Adipocyte (in vitro differentiated cells): ENCODE measurements around the gene BCO2.

Source experiments
- DNase-seq: peaks from one replicate; pipeline ENCODE4 v3.0.0-alpha.2; 2015; ENCODE audit warnings: low read depth
- H3K27me3 ChIP-seq: replicated peaks from 2 replicates; pipeline ENCODE4 v1.7.0; 2013; ENCODE audit warnings: mild to moderate bottlenecking, low read length, moderate library complexity; ENCODE audit not compliant: control insufficient read depth, insufficient read depth
- H3K36me3 ChIP-seq: 2 replicates; pipeline ENCODE4 v1.7.0; 2013; ENCODE audit warnings: low read length, mild to moderate bottlenecking, moderate library complexity; ENCODE audit not compliant: control insufficient read depth, insufficient read depth, severe bottlenecking
- H3K4me1 ChIP-seq: 2 replicates; pipeline ENCODE4 v1.7.0; 2013; ENCODE audit warnings: mild to moderate bottlenecking, low read length, moderate library complexity; ENCODE audit not compliant: control insufficient read depth, insufficient read depth
- H3K4me3 ChIP-seq: 2 replicates; pipeline ENCODE4 v1.7.0; 2013; ENCODE audit warnings: mild to moderate bottlenecking, low read length, moderate library complexity
- H3K9ac ChIP-seq: 2 replicates; pipeline ENCODE4 v1.7.0; 2013; ENCODE audit warnings: mild to moderate bottlenecking, low read length, moderate library complexity
- H3K9me3 ChIP-seq: 2 replicates; pipeline ENCODE4 v1.7.0; 2013; ENCODE audit warnings: mild to moderate bottlenecking, low read length, moderate library complexity; ENCODE audit not compliant: control insufficient read depth

The BCO2 gene

GRCh38 chr11:112255067-112255720, 79.9 kb downstream of the BCO2 start:
- Histone ChIP-seq H3K4me3 (no peak overlapping the region), H3K36me3 (no peaks in the 10 kb centered on the region), H3K4me1 (no peaks in the 10 kb centered on the region), H3K9ac (no peak overlapping the region), H3K27me3 (no peaks in the 10 kb centered on the region), H3K9me3 (no peaks in the 10 kb centered on the region)
- peak; percentile 75 for DNase-seq

DNA sequence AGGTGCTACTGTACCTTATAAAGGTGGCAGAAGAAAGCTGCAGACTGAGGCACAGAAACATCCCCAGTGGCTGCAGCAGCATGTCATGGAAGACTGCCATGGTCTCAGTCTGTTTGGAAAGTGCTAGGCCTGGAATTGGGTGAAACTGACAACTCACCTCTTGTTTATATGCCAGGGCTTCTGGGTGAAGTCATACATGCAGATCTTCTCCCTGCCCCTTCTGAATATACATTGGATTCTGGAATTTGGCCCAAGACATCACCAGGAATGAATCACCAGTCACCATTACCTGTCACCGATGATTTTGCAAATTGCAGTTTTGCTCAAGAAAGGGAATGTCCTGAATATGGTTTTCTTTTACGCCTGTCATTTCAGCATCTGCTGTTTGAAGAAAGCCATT, 85.2 kb downstream of the BCO2 start, which contains the start of gene PLET1:
TSS of gene PLET1 (minus strand) at position 371 of the 400 bp plus-strand sequence. CDS start at position 100, 271 bp downstream.
- H3K4me1 ChIP-seq = no peaks in the 10 kb centered on the region
- no peak within 1 kb of the TSS for H3K9ac ChIP-seq
- H3K27me3 ChIP-seq = no peaks in the 10 kb centered on the region
- no peak within 1 kb of the TSS for H3K4me3 ChIP-seq
- H3K9me3 ChIP-seq = no peaks in the 10 kb centered on the region
- DNase-seq = no peak
- peaks cover 4% of the 10 kb centered on the region for H3K36me3 ChIP-seq

DNA sequence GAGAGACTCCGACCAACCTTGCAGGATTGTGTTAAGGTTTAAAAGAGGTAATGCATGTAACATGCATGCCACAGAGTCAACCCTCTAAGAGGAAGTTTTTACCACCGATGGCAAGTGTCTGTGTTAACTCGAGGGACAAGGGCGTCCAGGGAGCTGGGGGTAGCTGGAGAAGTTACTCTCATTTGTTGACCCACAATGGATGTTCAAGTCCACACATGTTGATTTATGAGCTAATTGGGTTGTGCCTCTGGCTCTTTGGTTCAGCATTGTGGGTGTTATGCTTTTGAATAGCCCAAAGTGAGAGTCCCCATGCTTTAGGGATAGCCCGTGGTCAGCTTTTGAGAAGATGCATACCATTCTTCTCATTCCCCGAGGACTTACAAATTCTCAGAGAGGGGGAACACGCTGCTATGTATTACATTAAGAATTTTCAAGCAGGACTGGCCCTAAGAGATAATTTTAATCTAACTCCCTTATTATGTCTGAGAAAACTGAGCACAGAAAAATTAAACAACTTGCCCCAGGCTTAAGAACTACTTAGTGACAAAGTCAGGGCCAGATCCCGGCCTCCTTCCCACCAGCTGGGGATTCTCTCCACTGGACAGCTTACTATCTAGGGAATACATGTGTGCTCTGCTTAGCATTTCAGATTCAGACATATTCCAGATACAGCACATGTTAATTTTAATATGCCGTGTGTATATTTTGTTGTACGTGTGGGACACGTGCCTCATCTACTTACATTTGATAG, 90.5 kb downstream of the BCO2 start:
- peaks cover 2% of the 10 kb centered on the region for H3K36me3 ChIP-seq
- no peak overlapping the region for H3K9ac ChIP-seq
- H3K4me1 ChIP-seq = peaks cover 5% of the 10 kb centered on the region
- H3K9me3 ChIP-seq = no peaks in the 10 kb centered on the region
- no peaks in the 10 kb centered on the region for H3K27me3 ChIP-seq
- H3K4me3 ChIP-seq = no peak overlapping the region
- peak; percentile 49 for DNase-seq

- DNase-seq = no peak
- peaks cover 5% of the 10 kb centered on the region for H3K4me1 ChIP-seq
These were observed 91.1 kb downstream of the BCO2 start for GRCh38 chr11:112266410-112266778.

DNA sequence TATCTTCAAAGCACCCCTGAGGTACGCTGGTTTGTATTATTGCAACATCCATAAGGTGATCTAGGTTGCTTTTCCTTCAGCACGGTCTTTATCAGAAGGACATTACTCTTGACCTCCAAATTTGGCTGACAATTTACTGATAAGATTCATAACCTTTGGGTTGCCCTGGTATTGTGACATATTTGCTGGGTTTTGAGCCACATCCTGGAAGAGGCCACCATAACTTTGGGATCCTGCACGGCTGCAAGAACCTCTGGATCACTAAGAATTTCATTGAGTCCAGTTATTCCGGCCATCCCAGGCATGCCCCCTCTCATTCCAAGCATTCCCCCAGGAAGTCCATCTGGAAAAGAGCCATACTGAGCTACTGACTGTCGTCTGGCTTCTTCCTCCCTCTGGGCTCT, 91.9 kb downstream of the BCO2 start:
- Histone ChIP-seq H3K4me3 (no peak overlapping the region), H3K9me3 (no peaks in the 10 kb centered on the region), H3K36me3 (no peaks in the 10 kb centered on the region), H3K27me3 (no peaks in the 10 kb centered on the region), H3K9ac (no peak overlapping the region), H3K4me1 (peaks cover 5% of the 10 kb centered on the region)
- DNase-seq = no peak

More at GRCh38 chr11:112266410-112266778, 91.1 kb downstream of the BCO2 start:
- Histone ChIP-seq H3K27me3 (no peaks in the 10 kb centered on the region), H3K9ac (no peak overlapping the region), H3K36me3 (no peaks in the 10 kb centered on the region), H3K4me3 (no peak overlapping the region), H3K9me3 (no peaks in the 10 kb centered on the region)

DNA sequence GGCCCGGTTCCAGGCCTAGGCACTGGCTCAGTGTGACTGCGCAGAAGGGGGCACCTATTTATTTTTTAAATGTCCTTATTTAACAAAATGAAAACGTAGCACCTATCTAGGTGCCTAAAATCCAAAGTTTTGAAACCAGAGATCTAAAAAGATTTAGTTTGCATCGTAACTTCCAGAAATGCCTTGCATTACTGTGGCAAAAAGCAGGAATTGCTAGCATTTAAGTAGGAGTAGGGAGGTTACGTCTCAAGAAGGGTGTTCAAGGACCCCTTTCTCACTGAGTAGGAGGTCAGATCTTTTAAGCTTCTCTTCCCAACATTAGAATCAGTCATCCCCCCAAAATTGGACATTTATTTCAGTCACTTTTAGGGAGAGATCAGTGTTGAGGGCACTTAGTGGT, 93.1 kb downstream of the BCO2 start:
- Histone ChIP-seq H3K9ac (no peak overlapping the region), H3K9me3 (no peaks in the 10 kb centered on the region), H3K27me3 (no peaks in the 10 kb centered on the region), H3K4me1 (peaks cover 5% of the 10 kb centered on the region), H3K4me3 (no peak overlapping the region), H3K36me3 (no peaks in the 10 kb centered on the region)
- DNase-seq = no peak
